Calu3 (cell line): Measurements from ENCODE around the gene NPBWR2. TPM values are rescaled to one million over a fixed set of nuclear protein-coding genes. Genes with fewer than 3 reads are reported as not detected.

Experiments used
- BruUV-seq: library from RNA; stranded (reverse); fragments of 400-500 nt; replicated peaks from 2 replicates; lab custom pipeline; 2021; lab: Mats Ljungman, UMichigan
- CTCF ChIA-PET: fragments of 300-600 bp; sonication (Branson Sonifier 250); formaldehyde crosslinking; loops from one replicate; lab custom pipeline; 2022; ENCODE audit warnings: antibody characterized with exemption; lab: Charles Lee
- DNase-seq: peaks from one replicate; pipeline ENCODE4 v3.0.0; 2022
- H3K27ac Mint-ChIP-seq: one replicate; pipeline ENCODE4 v1.8.0; 2022; ENCODE audit warnings: mixed read lengths; ENCODE audit not compliant: unreplicated experiment
- H3K27me3 Mint-ChIP-seq: one replicate; pipeline ENCODE4 v1.8.0; 2022; ENCODE audit warnings: mixed read lengths; ENCODE audit not compliant: unreplicated experiment
- H3K36me3 Mint-ChIP-seq: one replicate; pipeline ENCODE4 v1.8.0; 2022; ENCODE audit warnings: mild to moderate bottlenecking, moderate library complexity, mixed read lengths; ENCODE audit not compliant: insufficient read depth, unreplicated experiment
- H3K4me1 Mint-ChIP-seq: one replicate; pipeline ENCODE4 v1.8.0; 2022; ENCODE audit warnings: mild to moderate bottlenecking, low read depth, mixed read lengths; ENCODE audit not compliant: unreplicated experiment
- H3K4me3 Mint-ChIP-seq: one replicate; pipeline ENCODE4 v1.8.0; 2022; ENCODE audit warnings: mild to moderate bottlenecking, low read depth, moderate library complexity, mixed read lengths; ENCODE audit not compliant: unreplicated experiment
- H3K9me3 Mint-ChIP-seq: one replicate; pipeline ENCODE4 v1.8.0; 2022; ENCODE audit warnings: low read depth, mixed read lengths; ENCODE audit not compliant: unreplicated experiment
- intact Hi-C: fragments of 100-400 bp; cut with micrococcal nuclease; formaldehyde crosslinking; loops from one replicate; pipeline ENCODE4 v1.10.0; 2022; ENCODE audit not compliant: unreplicated experiment
- total RNA-seq: library from RNA; stranded (reverse); gene quantifications from 2 replicates; pipeline ENCODE4 v1.2.3, GENCODE V29; 2022
- TF ChIP-seq, protein P1 (sequence below): fragments of 200-600 bp; IDR thresholded peaks from one replicate; pipeline ENCODE4 v1.8.0; 2022; ENCODE audit warnings: antibody characterized with exemption; ENCODE audit not compliant: unreplicated experiment

Gene NPBWR2
- total RNA-seq, 1 experiment from 2014 or later: not detected

DNA sequence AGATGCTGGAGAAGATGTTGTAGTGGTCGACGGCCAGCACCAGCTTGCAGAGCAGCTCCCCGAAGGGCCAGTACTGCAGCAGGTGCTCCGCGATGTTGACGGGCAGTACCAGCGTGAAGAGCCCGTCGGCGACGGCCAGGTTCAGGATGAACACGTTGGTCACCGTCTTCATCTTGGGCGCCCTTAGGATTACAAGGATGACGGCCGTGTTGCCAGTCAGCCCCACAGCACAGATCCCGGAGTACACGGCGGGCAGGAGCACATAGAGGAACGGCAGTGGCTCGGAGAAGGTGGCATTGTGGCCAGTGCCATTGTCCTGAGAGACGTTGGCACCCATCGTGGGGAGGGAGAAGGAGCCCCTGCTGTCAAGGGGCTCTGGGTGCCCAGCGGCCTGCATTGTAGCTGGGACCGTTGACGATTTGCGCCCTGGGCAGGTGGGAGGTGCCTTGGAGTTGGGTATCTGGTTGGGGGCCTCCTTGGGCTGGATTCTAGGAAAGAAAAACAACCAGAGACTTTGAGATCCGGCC lies 867 bp downstream of the NPBWR2 start:
- no peak for DNase-seq
- Mint-ChIP-seq H3K36me3 (peaks cover 5% of the 10 kb centered on the region), H3K4me3 (no peak overlapping the region), H3K9me3 (no peaks in the 10 kb centered on the region), H3K27ac (no peak overlapping the region), H3K4me1 (no peaks in the 10 kb centered on the region), H3K27me3 (peaks cover 94% of the 10 kb centered on the region)
- intact Hi-C loops: no loop called here
- BruUV-seq: no TSS peak
- CTCF ChIA-PET: interaction anchor here (0.6 kb wide), 1 partner anchor 1567 kb away, joined by 11 read pairs; no protein-coding TSS in a partner anchor
- TF ChIP-seq, protein P1, sequence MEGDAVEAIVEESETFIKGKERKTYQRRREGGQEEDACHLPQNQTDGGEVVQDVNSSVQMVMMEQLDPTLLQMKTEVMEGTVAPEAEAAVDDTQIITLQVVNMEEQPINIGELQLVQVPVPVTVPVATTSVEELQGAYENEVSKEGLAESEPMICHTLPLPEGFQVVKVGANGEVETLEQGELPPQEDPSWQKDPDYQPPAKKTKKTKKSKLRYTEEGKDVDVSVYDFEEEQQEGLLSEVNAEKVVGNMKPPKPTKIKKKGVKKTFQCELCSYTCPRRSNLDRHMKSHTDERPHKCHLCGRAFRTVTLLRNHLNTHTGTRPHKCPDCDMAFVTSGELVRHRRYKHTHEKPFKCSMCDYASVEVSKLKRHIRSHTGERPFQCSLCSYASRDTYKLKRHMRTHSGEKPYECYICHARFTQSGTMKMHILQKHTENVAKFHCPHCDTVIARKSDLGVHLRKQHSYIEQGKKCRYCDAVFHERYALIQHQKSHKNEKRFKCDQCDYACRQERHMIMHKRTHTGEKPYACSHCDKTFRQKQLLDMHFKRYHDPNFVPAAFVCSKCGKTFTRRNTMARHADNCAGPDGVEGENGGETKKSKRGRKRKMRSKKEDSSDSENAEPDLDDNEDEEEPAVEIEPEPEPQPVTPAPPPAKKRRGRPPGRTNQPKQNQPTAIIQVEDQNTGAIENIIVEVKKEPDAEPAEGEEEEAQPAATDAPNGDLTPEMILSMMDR: no peak

DNA sequence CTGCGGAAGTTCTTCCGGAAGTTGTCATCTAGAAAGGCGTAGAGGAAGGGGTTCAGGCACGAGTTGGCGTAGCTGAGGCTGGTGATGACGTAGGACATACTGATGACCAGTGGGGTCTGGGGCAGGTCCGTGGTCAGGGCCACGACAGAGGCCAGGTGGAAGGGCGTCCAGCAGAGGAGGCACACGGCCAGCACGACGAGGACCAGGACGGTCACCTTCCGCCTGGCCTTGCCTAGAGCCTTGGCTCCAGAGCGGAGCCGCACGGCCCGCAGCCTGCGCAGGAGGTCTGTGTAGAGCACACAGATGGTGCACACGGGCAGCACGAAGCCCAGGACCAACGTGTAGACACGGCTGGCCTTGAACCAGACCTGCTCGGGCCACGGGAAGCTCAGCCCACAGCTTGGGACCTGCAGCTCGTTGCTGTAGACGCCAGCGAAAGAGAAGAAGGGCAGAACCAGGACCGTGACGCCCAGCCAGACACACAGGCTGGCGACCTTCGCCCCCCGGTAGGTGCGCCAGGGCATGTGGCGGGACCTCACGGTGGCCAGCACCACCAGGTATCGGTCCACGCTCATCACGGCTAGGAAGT lies 1.4 kb downstream of the NPBWR2 start:
- intact Hi-C loops: no loop called here
- peaks cover 99% of the 10 kb centered on the region for H3K27me3 Mint-ChIP-seq
- no TSS peak for BruUV-seq
- no peak overlapping the region for H3K27ac Mint-ChIP-seq
- TF ChIP-seq, protein P1: no peak
- no peaks in the 10 kb centered on the region for H3K4me1 Mint-ChIP-seq
- CTCF ChIA-PET: no interaction called here
- no peak overlapping the region for H3K4me3 Mint-ChIP-seq
- H3K36me3 Mint-ChIP-seq: peaks cover 5% of the 10 kb centered on the region
- no peaks in the 10 kb centered on the region for H3K9me3 Mint-ChIP-seq
- DNase-seq: no peak

DNA sequence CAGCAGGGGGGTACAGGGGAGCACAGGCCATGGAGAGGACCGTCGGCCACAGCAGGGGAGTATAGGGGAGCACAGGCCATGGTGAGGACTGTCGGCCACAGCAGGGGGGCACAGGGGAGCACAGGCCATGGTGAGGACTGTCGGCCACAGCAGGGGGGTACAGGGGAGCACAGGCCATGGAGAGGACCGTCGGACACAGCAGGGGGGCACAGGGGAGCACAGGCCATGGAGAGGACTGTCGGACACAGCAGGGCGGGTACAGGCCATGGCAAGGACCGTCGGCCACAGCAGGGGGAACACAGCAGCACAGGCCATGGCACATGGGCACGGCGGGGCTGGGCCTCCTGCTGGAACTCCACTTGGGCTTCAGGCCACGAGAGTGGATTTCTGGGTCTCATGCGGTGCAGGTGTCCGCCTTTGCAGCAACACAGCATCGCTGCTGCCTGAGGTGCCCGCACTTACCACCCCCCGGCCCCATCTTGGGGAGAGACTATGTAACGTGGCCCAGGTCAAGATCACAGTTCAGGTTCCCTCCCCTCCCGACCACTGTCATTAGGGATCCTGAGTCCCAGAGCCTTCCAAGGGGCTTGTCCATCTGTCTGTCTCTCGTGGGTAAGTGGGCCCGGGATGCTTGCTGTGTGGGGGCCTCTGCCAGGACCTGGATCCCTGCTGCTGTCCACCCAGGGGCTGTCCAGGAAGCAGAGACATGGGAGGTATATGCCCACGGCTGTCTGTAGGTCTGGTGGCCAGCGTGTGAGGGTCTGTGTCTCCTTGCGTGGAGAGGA lies 2.5 kb downstream of the NPBWR2 start:
- Mint-ChIP-seq H3K27ac (no peak overlapping the region), H3K9me3 (no peaks in the 10 kb centered on the region), H3K27me3 (peaks cover 100% of the 10 kb centered on the region), H3K36me3 (peaks cover 5% of the 10 kb centered on the region), H3K4me3 (no peak overlapping the region), H3K4me1 (no peaks in the 10 kb centered on the region)
- intact Hi-C loops: no loop called here
- CTCF ChIA-PET: no interaction called here
- no TSS peak for BruUV-seq
- no peak for DNase-seq
- TF ChIP-seq, protein P1: no peak

DNA sequence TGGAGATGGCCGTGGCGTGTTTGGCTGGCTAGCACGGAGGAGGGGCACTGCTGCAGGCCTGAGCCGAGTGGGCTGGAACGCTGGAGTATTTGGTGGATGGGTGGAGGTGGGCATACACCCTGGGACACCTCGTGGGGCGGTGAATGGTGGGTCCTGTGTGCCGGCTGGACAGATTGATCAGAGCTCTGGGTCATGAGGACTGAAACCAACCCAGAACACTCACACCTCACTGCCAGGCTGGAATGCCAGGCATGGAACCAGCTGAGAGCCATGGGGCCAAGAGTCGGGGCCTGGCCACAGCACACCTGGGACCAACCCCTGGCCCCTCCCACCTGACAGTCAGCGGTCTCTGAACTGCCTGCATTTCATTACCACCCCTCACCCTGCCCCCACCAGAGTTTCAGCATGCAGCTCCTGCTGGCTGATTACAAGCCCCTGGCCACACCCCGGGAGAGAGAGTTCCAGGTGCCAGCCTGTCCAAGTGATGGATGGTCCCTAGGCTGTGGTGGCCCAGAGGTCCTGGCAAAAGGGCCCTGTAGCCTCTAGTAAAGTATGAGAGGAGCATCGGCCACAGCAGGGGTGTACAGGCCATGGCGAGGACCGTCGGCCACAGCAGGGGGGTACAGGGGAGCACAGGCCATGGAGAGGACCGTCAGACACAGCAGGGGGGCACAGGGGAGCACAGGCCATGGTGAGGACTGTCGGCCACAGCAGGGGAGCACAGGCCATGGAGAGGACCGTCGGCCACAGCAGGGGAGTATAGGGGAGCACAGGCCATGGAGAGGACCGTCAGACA lies 3.3 kb downstream of the NPBWR2 start:
- Mint-ChIP-seq H3K36me3 (peaks cover 5% of the 10 kb centered on the region), H3K9me3 (no peaks in the 10 kb centered on the region), H3K27ac (no peak overlapping the region), H3K27me3 (peaks cover 100% of the 10 kb centered on the region), H3K4me3 (no peak overlapping the region), H3K4me1 (no peaks in the 10 kb centered on the region)
- intact Hi-C loops: loop anchor here (2.0 kb wide), 1 partner anchor 61 kb away; the partner anchor contains the start of gene MYT1
- no peak for DNase-seq
- TF ChIP-seq, protein P1: no peak
- CTCF ChIA-PET: no interaction called here
- no TSS peak for BruUV-seq
